Activated T-helper 17 cell treated with anti-CD3 and anti-CD28 coated beads, Interleukin-2, amount 50 U/mL, for 72 hours (primary cell): ENCODE measurements around the gene TMC3. TPM values are rescaled to one million over a fixed set of nuclear protein-coding genes. Genes with fewer than 3 reads are reported as not detected.
"Not testable (repeated sequence)": the region's sequence is repeated elsewhere in the genome, so short reads cannot be mapped to it uniquely, and the experiment has no call there.

Experiments used
- ATAC-seq: fragments of 150-1000 bp; cut with Tn5 transposase; replicated peaks from 2 replicates; pipeline ENCODE4 v1.10.0; 2021; ENCODE audit warnings: mild to moderate bottlenecking, moderate library complexity
- H3K27ac Mint-ChIP-seq: one replicate; pipeline ENCODE4 v1.8.0; 2022; ENCODE audit warnings: mixed read lengths
- H3K27me3 Mint-ChIP-seq: one replicate; pipeline ENCODE4 v1.8.0; 2022; ENCODE audit warnings: mixed read lengths
- H3K36me3 Mint-ChIP-seq: one replicate; pipeline ENCODE4 v1.8.0; 2022; ENCODE audit warnings: low read depth, mild to moderate bottlenecking, mixed read lengths
- H3K4me1 Mint-ChIP-seq: one replicate; pipeline ENCODE4 v1.8.0; 2022; ENCODE audit warnings: mixed read lengths
- H3K4me3 Mint-ChIP-seq: one replicate; pipeline ENCODE4 v1.8.0; 2022; ENCODE audit warnings: mild to moderate bottlenecking, mixed read lengths
- H3K9me3 Mint-ChIP-seq: one replicate; pipeline ENCODE4 v1.8.0; 2022; ENCODE audit warnings: mixed read lengths
- total RNA-seq, 2 donors: library from RNA; stranded (reverse); gene quantifications; one replicate each; pipeline ENCODE4 v1.2.3, GENCODE V29; 2022

TMC3 gene
- total RNA-seq, 2 donors from 2014 or later, result not detected

- H3K27me3 Mint-ChIP-seq, result peaks cover 3% of the 10 kb centered on the region
- H3K9me3 Mint-ChIP-seq, result no peaks in the 10 kb centered on the region
- no peak overlapping the region for H3K4me3 Mint-ChIP-seq
- H3K36me3 Mint-ChIP-seq, result no peaks in the 10 kb centered on the region
- no peaks in the 10 kb centered on the region for H3K4me1 Mint-ChIP-seq
- no peak overlapping the region for H3K27ac Mint-ChIP-seq
- ATAC-seq, result no peak
These were observed 27.4 kb downstream of the TMC3 start for GRCh38 chr15:81346611-81347010.

GRCh38 chr15:81343371-81343770, 30.6 kb downstream of the TMC3 start:
- Mint-ChIP-seq H3K4me3 (no peak overlapping the region), H3K9me3 (no peaks in the 10 kb centered on the region), H3K27me3 (peaks cover 8% of the 10 kb centered on the region), H3K27ac (no peak overlapping the region), H3K4me1 (no peaks in the 10 kb centered on the region), H3K36me3 (no peaks in the 10 kb centered on the region)
- no peak for ATAC-seq

GRCh38 chr15:81341351-81341750, 32.7 kb downstream of the TMC3 start:
- no peak for ATAC-seq
- no peak overlapping the region for H3K4me3 Mint-ChIP-seq
- no peaks in the 10 kb centered on the region for H3K9me3 Mint-ChIP-seq
- peaks cover 8% of the 10 kb centered on the region for H3K27me3 Mint-ChIP-seq
- H3K27ac Mint-ChIP-seq, result no peak overlapping the region
- H3K36me3 Mint-ChIP-seq, result no peaks in the 10 kb centered on the region
- H3K4me1 Mint-ChIP-seq, result no peaks in the 10 kb centered on the region

GRCh38 chr15:81339851-81340250, 34.2 kb downstream of the TMC3 start:
- no peak for ATAC-seq
- H3K27me3 Mint-ChIP-seq, result peaks cover 8% of the 10 kb centered on the region
- no peaks in the 10 kb centered on the region for H3K36me3 Mint-ChIP-seq
- H3K4me1 Mint-ChIP-seq, result no peaks in the 10 kb centered on the region
- no peak overlapping the region for H3K4me3 Mint-ChIP-seq
- H3K27ac Mint-ChIP-seq, result peak overlapping the region; percentile 74
- no peaks in the 10 kb centered on the region for H3K9me3 Mint-ChIP-seq

- no peaks in the 10 kb centered on the region for H3K9me3 Mint-ChIP-seq
- H3K27ac Mint-ChIP-seq, result no peak overlapping the region
- no peak overlapping the region for H3K4me3 Mint-ChIP-seq
- peaks cover 5% of the 10 kb centered on the region for H3K27me3 Mint-ChIP-seq
- no peaks in the 10 kb centered on the region for H3K36me3 Mint-ChIP-seq
- ATAC-seq, result no peak
- H3K4me1 Mint-ChIP-seq, result no peaks in the 10 kb centered on the region
These were observed 34.7 kb downstream of the TMC3 start for GRCh38 chr15:81339321-81339720.

- Mint-ChIP-seq H3K4me3 (no peak overlapping the region), H3K27me3 (peaks cover 5% of the 10 kb centered on the region), H3K4me1 (no peaks in the 10 kb centered on the region), H3K9me3 (no peaks in the 10 kb centered on the region), H3K36me3 (no peaks in the 10 kb centered on the region), H3K27ac (no peak overlapping the region)
- ATAC-seq, result no peak
These were observed 35.6 kb downstream of the TMC3 start for GRCh38 chr15:81338170-81339007.

- no peaks in the 10 kb centered on the region for H3K36me3 Mint-ChIP-seq
- H3K4me3 Mint-ChIP-seq, result no peak overlapping the region
- H3K4me1 Mint-ChIP-seq, result no peaks in the 10 kb centered on the region
- peaks cover 5% of the 10 kb centered on the region for H3K27me3 Mint-ChIP-seq
- no peak overlapping the region for H3K27ac Mint-ChIP-seq
- no peaks in the 10 kb centered on the region for H3K9me3 Mint-ChIP-seq
- peak; percentile 24 for ATAC-seq
These were observed 36.3 kb downstream of the TMC3 start for GRCh38 chr15:81337713-81338157.

- Mint-ChIP-seq H3K27ac (no peak overlapping the region), H3K9me3 (no peaks in the 10 kb centered on the region), H3K27me3 (peaks cover 5% of the 10 kb centered on the region), H3K4me1 (no peaks in the 10 kb centered on the region), H3K36me3 (no peaks in the 10 kb centered on the region), H3K4me3 (no peak overlapping the region)
- ATAC-seq, result no peak
These were observed 36.8 kb downstream of the TMC3 start for GRCh38 chr15:81337241-81337640.

- Mint-ChIP-seq H3K9me3 (no peaks in the 10 kb centered on the region), H3K27ac (peak overlapping the region; percentile 18), H3K4me3 (no peak overlapping the region), H3K27me3 (peaks cover 5% of the 10 kb centered on the region), H3K4me1 (no peaks in the 10 kb centered on the region), H3K36me3 (no peaks in the 10 kb centered on the region)
- ATAC-seq, result peak; percentile 60
These were observed 37.4 kb downstream of the TMC3 start for GRCh38 chr15:81336568-81336967.

GRCh38 chr15:81335631-81336030, 38.4 kb downstream of the TMC3 start:
- Mint-ChIP-seq H3K9me3 (no peaks in the 10 kb centered on the region), H3K4me3 (no peak overlapping the region), H3K27me3 (peaks cover under 1% of the 10 kb centered on the region), H3K27ac (no peak overlapping the region), H3K4me1 (no peaks in the 10 kb centered on the region), H3K36me3 (no peaks in the 10 kb centered on the region)
- ATAC-seq, result no peak

GRCh38 chr15:81334768-81335435, 39.1 kb downstream of the TMC3 start:
- Mint-ChIP-seq H3K9me3 (no peaks in the 10 kb centered on the region), H3K4me3 (no peak overlapping the region), H3K27ac (no peak overlapping the region), H3K4me1 (no peaks in the 10 kb centered on the region), H3K27me3 (no peaks in the 10 kb centered on the region), H3K36me3 (no peaks in the 10 kb centered on the region)
- ATAC-seq, result no peak

- no peaks in the 10 kb centered on the region for H3K36me3 Mint-ChIP-seq
- no peaks in the 10 kb centered on the region for H3K9me3 Mint-ChIP-seq
- H3K27me3 Mint-ChIP-seq, result no peaks in the 10 kb centered on the region
- no peaks in the 10 kb centered on the region for H3K4me1 Mint-ChIP-seq
- no peak overlapping the region for H3K4me3 Mint-ChIP-seq
- no peak overlapping the region for H3K27ac Mint-ChIP-seq
- ATAC-seq, result no peak
These were observed 40.6 kb downstream of the TMC3 start for GRCh38 chr15:81333363-81333762.

- Mint-ChIP-seq H3K4me1 (no peaks in the 10 kb centered on the region), H3K36me3 (no peaks in the 10 kb centered on the region), H3K27me3 (no peaks in the 10 kb centered on the region), H3K27ac (no peak overlapping the region), H3K4me3 (no peak overlapping the region), H3K9me3 (no peaks in the 10 kb centered on the region)
- ATAC-seq, result no peak
These were observed 41.7 kb downstream of the TMC3 start for GRCh38 chr15:81332326-81332725.

GRCh38 chr15:81331600-81331999, 42.4 kb downstream of the TMC3 start:
- Mint-ChIP-seq H3K27me3 (no peaks in the 10 kb centered on the region), H3K36me3 (no peaks in the 10 kb centered on the region), H3K9me3 (no peaks in the 10 kb centered on the region), H3K4me1 (no peaks in the 10 kb centered on the region), H3K4me3 (no peak overlapping the region), H3K27ac (no peak overlapping the region)
- no peak for ATAC-seq

- H3K4me1 Mint-ChIP-seq, H3K4me3 Mint-ChIP-seq, H3K27ac Mint-ChIP-seq, ATAC-seq, H3K27me3 Mint-ChIP-seq, H3K9me3 Mint-ChIP-seq, H3K36me3 Mint-ChIP-seq: not testable (repeated sequence)
These were observed 42.9 kb downstream of the TMC3 start for GRCh38 chr15:81331141-81331540.
